Measurements from ENCODE around the gene IL3RA. TPM values are rescaled to one million over a fixed set of nuclear protein-coding genes. Genes with fewer than 3 reads are reported as not detected.
"Not testable (repeated sequence)": the region's sequence is repeated elsewhere in the genome, so short reads cannot be mapped to it uniquely, and the experiment has no call there.

The IL3RA gene
- 10 to 100 TPM in 2 of 3 donors, 1 to 10 TPM in 1; 8.6 to 13.1 (median 11.0) TPM for polyA plus RNA-seq (ENCODE audit: insufficient read length in 3 of 3)

DNA sequence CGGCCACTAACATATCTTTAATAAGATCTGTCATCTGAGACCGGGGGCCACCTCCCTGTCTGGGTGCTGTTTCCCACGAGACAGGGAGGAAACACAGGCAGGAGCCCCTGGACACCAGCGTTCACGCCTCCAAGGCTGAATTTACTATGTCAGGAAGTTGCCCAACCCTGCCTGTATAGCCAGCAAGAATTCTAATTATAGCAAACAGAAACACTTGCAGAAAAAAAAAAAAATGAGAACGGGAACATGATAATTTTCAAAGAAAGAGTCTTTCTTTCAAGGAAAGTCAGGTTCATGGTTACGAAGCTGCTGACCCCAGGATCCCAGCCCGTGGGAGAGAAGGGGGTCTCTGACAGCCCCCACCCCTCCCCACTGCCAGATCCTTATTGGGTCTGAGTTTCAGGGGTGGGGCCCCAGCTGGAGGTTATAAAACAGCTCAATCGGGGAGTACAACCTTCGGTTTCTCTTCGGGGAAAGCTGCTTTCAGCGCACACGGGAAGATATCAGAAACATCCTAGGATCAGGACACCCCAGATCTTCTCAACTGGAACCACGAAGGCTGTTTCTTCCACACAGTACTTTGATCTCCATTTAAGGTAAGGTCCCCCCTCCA lies at the start of gene IL3RA:
Gene IL3RA (plus strand): TSS at position 455 of the 613 bp plus-strand sequence. CDS start 4,981 bp downstream, outside the sequence.
- DNase-seq (ENCODE audit: low read depth in 3 of 3, low spot score in 2 of 3), result no peak

DNA sequence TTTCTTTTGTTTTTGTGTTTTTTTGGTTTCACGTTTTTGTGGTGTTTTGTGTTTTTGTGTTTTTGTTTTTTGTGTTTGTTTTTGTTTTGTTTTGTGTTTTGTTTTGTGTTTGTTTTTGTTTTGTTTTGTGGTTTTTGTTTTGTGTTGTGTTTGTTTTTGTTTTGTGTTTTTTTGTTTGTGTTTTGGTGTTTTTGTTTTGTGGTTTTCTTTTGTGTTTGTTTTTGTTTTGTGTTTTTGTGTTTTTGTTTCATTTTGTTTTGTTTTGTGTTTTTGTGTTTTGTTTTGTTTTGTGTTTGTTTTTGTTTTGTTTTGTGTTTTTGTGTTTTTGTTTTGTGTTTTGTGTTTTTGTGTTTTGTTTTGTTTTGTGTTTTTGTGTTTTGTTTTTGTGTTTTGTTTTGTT lies 47.0 kb upstream of the IL3RA start:
- no peak for DNase-seq (ENCODE audit: low read depth in 3 of 3, low spot score in 2 of 3)

DNA sequence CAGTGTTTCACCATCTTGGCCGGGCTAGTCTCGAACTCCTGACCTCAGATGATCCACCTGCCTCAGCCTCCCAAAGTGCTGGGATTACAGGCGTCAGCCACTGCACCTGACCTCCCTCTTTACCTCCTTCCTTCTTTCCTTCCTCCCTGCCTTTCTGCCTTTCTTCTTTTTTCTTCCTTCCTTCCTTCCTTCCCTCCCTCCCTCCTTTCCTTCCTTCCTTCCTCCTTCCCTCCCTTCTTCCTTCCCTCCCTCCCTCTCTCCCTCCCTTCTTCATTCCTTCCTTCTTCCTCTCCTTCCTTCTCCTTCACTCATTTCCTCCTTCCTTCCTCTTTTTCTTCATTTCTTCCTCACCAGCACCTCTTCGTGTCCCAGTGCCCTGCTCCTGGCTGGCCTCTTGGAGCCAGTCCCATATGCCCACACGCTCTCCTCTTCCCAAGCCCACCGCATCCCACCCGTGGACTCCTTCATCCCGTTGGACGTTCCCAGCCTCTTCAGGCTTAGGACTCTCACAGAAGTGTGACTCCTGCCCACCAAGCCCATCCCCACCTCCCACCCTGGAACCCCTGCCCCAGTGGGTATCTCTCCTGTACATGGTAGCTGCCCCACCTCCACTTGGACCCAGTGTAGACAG lies 45.4 kb upstream of the IL3RA start:
- no peak for DNase-seq (ENCODE audit: low read depth in 3 of 3, low spot score in 2 of 3)

DNA sequence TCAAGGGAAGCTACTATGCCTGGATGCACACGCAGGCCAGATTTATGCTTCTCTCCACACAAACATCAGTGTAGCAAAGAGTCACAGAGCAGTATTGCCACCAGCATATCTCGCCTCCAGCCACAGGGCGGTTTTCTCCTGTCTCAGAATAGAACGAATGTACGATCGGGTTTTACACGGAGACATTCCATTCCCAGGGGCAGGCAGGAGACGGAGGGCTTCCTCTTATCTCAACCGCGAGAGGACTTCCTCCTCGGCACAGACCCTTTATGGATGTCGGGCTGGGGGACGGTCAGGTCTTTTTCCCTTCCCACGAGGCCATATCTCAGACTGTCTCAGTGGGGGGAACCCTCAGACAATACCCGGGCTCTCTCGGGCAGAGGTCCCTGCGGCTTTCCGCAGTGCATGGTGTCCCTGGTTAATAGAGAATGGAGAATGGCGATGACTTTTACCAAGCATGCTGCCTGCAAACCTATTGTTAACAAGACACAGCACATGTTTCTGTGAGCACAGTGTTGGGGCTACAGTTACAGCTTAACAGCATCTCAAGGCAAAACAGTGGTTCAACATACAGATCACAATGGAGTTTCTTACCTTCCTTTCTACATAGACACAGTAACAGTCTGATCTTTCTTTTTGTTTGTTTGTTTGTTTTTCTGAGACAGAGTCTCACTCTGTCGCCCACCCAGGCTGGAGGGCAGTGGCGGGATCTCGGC lies 43.9 kb upstream of the IL3RA start:
- no peak for DNase-seq (ENCODE audit: low read depth in 3 of 3, low spot score in 2 of 3)

DNA sequence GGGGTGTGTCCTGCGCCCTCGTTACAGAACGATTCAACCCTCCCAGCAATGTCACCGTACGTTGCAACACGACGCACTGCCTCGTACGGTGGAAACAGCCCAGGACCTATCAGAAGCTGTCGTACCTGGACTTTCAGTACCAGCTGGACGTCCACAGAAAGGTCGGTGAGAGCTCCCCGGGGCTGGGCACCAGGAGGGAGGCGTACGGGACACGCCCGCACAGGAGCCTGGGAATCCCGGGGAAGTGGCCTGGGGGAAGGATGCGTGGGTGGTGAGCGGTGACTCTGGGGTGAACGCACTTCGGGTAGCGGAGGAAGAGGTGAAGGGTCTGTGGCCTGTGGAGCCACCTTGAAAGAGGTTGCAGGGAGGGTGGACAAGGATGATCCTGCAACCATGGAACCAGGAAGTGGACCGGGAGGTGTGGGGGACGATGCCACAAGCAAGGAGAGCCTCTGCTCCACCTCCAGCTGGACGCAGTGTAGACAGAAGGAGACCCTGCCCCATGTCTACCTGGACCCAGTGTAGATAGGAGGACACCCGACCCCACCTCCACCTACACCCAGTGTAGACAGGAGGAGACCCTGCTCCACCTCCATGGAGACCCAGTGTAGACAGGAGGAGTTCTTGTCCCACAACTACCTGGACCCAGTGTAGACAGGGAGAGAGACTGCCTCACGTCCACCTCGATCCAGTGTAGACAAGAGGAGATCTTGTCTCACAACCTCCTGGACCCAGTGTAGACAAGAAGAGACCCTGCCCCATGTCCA lies 42.1 kb upstream of the IL3RA start:
- no peak for DNase-seq (ENCODE audit: low read depth in 3 of 3, low spot score in 2 of 3)

DNA sequence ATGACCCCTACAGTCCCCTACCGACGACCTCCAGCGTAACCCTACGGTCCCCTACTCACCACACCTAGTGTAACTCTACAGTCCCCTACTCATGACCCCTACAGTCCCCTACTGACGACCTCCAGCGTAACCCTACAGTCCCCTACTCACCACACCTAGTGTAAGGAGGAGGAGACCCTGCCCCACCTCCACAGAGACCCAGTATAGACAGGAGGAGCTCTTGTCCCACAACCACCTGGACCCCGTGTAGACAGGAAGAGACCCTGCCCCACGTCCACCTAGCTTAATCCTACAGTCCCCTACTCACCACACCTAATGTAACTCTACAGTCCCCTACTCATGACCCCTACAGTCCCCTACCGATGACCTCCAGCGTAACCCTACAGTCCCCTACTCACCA lies 41.0 kb upstream of the IL3RA start:
- DNase-seq (ENCODE audit: low read depth in 3 of 3, low spot score in 2 of 3), result no peak

DNA sequence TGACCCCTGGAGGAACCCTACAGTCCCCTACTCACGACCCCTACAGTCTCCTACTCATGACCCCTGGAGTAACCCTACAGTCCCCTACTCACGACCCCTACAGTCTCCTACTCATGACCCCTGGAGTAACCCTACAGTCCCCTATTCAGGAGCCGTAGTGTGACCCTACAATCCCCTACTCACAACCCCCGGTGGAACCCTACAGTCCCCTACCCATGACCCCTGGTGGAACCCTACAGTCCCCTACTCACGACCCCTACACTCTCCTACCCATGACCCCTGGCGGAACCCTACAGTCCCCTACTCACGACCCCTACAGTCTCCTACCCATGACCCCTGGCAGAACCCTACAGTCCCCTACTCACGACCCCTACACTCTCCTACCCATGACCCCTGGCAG lies 39.0 kb upstream of the IL3RA start:
- DNase-seq (ENCODE audit: low read depth in 3 of 3, low spot score in 2 of 3), result not testable (repeated sequence)

DNA sequence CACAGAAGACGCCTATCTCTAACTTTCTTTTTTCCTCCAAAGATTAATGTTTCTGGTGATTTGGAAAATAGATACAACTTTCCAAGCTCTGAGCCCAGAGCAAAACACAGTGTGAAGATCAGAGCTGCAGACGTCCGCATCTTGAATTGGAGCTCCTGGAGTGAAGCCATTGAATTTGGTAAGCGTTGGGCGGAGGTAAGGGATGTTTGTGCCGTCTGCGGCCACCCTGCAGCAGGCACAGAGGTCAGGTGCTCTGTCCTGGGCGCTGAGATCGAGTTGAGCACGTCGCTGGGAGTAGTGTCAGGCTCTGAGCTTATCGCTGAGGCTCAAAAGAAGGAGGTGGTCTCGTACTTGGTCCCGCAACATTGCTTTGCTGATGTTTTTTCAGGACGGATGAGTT lies 36.1 kb upstream of the IL3RA start:
- DNase-seq (ENCODE audit: low read depth in 3 of 3, low spot score in 2 of 3), result no peak

DNA sequence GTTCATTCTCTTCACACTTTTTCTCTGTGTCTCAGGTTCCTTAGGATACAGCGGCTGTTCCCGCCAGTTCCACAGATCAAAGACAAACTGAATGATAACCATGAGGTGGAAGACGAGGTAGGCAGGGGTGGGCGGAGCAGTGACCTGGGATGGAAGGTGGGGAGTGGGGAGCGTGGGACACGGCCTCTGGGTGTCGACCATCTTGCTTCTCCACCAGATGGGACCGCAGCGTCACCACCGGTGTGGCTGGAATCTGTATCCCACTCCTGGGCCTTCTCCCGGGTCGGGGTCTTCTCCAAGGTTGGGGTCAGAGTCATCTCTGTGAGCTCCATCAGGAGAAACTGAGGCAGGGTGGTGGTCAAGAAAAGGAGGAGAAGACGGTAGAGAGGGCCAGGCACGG lies 31.2 kb upstream of the IL3RA start:
- no peak for DNase-seq (ENCODE audit: low read depth in 3 of 3, low spot score in 2 of 3)

DNA sequence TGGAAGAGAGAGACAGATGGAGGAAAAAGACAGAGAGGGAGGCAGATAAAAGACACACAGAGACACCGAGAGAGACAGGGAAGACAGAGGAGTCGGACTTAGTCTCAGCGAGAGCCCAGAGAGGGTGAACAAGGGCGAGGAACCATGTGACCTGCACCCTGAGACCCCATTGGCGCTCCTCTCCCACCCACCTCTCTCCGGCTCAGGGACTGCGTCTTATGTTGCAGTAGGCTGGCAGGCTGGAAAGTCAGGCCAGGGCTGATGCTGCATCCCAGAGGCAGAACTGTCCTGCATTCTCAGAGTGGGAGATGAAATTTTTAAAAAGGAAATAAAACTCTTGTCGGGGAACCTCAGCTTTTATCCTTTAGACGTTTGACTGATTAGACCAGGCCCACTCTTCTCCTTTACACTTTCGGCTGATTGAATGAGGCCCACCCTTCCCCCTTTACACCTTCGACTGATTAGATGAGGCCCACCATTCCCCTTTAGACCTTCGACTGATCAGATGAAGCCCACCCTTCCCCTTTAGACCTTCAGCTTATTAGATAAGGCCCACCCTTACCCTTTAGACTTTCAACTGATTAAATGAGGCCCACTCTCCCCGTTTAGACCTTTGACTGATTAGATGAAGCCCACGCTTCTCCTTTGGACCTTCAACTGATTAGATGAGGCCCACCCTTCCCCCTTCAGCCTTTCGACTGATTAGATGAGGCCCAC lies 29.5 kb upstream of the IL3RA start:
- DNase-seq (ENCODE audit: low read depth in 3 of 3, low spot score in 2 of 3), result no peak

DNA sequence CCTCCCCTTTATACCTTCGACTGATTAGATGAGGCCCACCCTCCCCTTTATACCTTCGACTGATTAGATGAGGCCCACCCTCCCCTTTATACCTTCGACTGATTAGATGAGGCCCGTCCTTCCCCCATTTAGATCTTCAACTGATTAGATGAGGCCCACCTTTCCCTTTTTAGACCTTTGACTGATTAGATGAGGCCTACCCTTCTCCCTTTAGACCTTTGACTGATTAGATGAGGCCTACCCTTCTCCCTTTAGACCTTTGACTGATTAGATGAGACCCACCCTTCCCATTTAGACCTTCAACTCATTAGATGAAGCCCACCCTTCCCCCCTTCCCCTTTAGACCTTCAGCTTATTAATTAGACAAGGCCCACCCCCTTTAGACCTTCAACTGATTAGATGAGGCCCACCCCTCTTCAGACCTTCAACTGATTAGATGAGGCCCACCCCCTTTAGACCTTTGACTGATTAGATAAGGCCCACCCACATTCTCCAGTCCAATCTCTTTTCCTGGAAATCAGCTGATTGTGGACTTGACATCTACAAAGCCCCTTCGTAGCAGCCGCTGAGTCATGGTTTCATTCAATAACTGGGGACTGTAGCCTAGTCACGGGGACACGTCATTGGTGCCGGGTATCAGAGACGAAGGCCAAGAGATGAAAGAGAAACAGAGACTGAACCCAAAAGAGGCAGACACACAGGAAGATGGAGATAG lies 28.8 kb upstream of the IL3RA start:
- no peak for DNase-seq (ENCODE audit: low read depth in 3 of 3, low spot score in 2 of 3)

DNA sequence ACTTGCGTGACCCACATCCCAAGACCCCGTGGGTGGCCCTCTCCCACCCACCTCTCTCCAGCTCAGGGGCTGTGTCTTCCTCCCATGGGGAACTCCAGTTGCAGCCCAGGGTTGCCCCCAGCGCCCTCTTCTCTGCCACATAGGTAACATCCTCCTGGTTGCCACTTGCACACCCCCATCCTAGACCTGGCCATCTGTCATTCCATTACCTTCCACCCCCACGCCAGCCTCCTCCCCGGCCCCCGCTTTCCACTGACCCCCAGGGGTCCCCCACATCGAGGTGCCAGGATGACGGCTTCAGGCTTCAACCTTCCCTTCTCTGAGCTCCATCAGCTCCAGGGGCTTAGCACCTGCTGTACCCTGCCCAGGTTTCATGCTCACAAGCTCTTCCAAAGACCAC lies 28.1 kb upstream of the IL3RA start:
- no peak for DNase-seq (ENCODE audit: low read depth in 3 of 3, low spot score in 2 of 3)

DNA sequence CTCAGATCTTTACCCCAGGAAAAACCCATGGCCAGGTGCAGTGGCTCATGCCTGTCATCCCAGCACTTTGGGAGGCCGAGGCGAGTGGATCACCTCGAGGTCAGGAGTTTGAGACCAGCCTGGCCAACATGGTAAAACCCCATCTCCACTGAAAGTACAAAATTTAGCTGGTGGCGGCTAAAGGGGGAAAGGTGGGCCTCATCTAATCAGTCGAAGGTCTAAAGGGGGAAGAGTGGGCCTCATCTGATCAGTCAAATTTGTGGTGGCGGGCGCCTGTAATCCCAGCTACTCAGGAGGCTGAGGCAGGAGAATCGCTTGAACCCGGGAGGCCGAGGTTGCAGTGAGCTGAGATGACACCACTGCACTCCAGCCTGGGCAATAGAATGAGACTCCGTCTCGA lies 27.7 kb upstream of the IL3RA start:
- not testable (repeated sequence) for DNase-seq (ENCODE audit: low read depth in 3 of 3, low spot score in 2 of 3)

DNA sequence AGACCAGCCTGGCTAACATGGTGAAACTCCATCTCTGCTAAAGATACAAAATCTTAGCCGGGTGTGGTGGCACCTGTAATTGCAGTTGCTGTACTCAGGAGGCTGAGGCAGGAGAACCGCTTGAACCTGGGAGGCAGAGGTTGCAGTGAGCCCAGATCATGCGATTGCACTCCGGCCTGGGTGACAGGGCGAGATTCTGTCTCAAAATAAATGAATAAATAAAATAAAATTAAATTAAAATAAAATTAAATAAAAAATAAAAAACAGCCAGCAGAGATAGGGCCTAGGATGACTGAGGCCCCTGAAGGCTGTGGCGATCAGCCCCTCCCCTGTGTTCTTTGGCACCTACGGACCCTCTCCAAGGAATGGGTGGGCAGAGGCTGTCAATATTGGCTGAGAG lies 22.8 kb upstream of the IL3RA start:
- DNase-seq (ENCODE audit: low read depth in 3 of 3, low spot score in 2 of 3), result no peak

DNA sequence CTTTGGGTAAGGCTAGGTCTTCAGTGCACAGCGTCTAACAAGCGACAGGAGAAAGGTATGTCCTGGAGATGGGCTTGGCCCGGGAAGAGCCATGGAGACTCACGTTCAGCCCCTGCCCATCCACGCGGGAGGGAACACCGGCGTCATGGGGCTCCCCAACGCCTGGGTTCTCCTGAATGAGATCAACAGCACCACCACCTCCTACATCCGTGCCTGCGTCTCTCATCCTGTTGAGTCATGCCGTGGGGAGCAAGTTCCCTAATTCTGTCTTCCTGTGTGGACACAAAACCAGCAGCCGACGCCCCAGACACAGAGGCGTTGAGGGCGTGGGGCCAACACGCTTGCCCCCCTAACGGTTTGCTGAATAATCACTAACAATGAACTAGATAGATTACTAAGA lies 20.1 kb upstream of the IL3RA start:
- no peak for DNase-seq (ENCODE audit: low read depth in 3 of 3, low spot score in 2 of 3)

DNA sequence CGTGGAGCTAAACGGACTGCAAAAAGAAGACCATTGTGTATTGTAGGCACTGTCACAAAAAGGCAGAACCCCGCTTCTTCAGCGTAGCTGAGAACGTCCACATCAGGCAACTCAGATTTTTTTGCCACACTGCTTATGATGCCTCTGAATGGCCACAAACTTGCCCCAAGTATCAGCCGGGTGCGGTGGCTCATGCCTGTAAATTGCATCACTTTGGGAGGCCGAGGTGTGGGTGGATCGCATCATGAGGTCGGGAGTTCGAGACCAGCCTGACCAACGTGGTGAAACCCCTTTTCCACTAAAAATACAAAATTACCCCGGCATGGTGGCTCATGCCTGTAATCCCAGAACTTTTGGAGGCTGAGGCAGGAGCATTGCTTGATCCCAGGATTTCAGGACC lies 14.9 kb upstream of the IL3RA start:
- DNase-seq (ENCODE audit: low read depth in 3 of 3, low spot score in 2 of 3), result no peak

DNA sequence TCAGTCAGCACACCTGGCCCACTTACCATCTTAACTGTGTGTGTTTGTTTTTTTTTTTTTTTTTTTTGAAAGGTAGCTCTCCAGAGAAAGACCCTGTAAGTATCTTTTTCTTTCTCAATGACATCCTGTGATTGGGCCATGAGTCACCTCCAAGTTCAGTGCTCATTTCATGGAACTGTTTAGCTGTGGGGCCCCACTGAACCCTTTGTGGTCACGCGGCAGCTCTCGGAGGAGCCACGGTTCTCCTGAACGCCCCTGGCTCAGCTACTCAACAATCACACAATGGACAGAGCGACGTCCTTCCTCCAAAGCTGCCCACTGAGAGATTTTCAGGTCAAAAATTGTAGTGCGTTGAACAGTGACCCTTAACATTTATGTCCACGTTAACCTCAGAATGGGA lies 14.2 kb upstream of the IL3RA start:
- no peak for DNase-seq (ENCODE audit: low read depth in 3 of 3, low spot score in 2 of 3)

DNA sequence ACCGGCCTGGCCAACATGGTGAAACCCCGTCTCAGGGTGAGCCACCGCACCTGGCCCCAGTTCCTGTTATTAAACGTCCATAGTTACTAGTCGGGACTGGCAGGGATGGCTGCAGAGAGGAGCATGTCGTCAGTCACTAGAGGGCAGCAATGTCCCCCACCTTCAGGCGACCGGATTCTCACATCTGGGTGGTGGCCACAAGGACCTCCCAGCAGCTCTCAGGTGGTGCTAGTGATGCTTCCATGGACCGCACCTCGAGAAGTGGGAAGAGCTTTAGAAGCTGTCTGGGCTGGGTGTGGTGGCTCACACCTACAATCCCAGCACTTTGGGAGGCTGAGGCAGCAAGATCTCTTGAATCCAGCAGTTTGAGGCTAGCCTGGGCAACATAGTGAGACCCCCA lies 13.3 kb upstream of the IL3RA start:
- DNase-seq (ENCODE audit: low read depth in 3 of 3, low spot score in 2 of 3), result no peak

DNA sequence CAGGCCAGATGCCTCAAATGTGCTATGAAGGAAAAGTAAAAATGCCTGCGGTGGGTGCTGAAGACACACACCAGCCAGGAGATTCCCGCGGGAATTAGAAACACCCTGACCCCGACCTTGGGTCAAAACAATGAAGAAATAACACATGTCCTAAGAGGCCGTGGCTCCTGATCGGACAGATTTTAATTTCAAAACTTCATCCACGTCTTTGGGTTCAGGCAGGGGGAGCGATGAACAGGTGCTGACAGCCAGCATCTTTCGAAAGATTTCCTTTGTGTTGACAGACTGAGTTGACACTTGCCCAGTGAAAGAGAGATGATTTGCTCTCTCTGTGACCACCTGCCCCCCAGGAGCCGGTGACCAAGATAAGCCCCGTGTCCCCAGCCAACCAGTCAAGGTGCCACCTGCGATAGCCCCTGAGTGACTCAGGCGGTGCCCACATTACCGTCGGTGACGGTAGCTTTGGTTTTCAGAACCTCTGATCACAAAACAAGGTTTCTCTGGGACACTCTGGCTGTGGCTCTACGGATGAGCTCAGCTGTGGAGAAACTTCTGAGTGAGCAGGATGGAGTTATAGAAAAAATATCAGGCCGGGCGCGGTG lies 11.0 kb upstream of the IL3RA start:
- no peak for DNase-seq (ENCODE audit: low read depth in 3 of 3, low spot score in 2 of 3)

All from right renal cortex interstitium (tissue), 3 donors.